ENCODE measurements around the gene SEC22C. TPM values are rescaled to one million over a fixed set of nuclear protein-coding genes. Genes with fewer than 3 reads are reported as not detected.

SEC22C gene
- total and polyA plus RNA-seq, 2 donors (not counting 1 experiment from before 2014, with no cell fraction given), result 50.8 to 86.0 TPM

DNA sequence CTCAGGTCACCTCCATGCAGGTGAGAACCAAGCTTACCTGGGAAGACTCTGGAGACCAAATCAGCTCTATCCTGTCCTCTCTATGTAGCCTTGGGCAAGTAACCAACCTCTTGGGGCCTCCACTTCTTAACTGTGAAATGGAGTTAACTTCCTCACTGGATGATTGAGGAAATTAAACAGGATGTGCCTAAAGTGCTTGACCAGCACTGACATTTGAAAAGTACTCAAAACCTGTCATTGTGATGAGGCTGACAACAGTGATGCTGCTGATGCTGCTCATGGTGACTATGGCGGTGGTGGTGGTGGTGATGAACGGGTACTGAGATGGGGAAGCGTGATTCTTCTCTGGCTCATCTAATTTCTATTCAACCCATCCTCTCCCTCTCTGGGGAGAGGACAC lies 57.0 kb downstream of the SEC22C start:
- Histone ChIP-seq H3K79me2 (ENCODE audit: control insufficient read depth, insufficient read depth, low read length) (no peaks in the 10 kb centered on the region), H3K36me3 (ENCODE audit: control insufficient read depth, insufficient read depth, low read length) (no peaks in the 10 kb centered on the region), H3K4me2 (ENCODE audit: extremely low read depth, insufficient read depth, low read length) (no peak overlapping the region), H3K27me3 (ENCODE audit: control insufficient read depth, insufficient read depth, low read length) (no peaks in the 10 kb centered on the region), H3K27ac (ENCODE audit: insufficient read depth, low read length) (no peak overlapping the region), H3K9ac (ENCODE audit: insufficient read depth, low read length) (no peak overlapping the region), H3K4me1 (ENCODE audit: control insufficient read depth, extremely low read depth, insufficient read depth, low read length) (no peaks in the 10 kb centered on the region), H3K9me3 (ENCODE audit: control insufficient read depth, insufficient read depth, low read depth, low read length) (no peaks in the 10 kb centered on the region), H2AFZ (ENCODE audit: low read length) (no peak overlapping the region), H4K20me1 (ENCODE audit: control insufficient read depth, extremely low read depth, insufficient read depth, low read length) (no peaks in the 10 kb centered on the region), H3K4me3 (replicated peaks in 1 of 4; ENCODE audit: control extremely low read depth in 1 of 4, insufficient read depth in 1 of 4, low read depth in 3 of 4, low read length in 4 of 4) (no peak overlapping the region)
- DNase-seq (ENCODE audit: low read depth in 2 of 2), result no peak
- TF ChIP-seq, protein P1, sequence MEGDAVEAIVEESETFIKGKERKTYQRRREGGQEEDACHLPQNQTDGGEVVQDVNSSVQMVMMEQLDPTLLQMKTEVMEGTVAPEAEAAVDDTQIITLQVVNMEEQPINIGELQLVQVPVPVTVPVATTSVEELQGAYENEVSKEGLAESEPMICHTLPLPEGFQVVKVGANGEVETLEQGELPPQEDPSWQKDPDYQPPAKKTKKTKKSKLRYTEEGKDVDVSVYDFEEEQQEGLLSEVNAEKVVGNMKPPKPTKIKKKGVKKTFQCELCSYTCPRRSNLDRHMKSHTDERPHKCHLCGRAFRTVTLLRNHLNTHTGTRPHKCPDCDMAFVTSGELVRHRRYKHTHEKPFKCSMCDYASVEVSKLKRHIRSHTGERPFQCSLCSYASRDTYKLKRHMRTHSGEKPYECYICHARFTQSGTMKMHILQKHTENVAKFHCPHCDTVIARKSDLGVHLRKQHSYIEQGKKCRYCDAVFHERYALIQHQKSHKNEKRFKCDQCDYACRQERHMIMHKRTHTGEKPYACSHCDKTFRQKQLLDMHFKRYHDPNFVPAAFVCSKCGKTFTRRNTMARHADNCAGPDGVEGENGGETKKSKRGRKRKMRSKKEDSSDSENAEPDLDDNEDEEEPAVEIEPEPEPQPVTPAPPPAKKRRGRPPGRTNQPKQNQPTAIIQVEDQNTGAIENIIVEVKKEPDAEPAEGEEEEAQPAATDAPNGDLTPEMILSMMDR (conservative IDR thresholded peaks at IDR 0.05 in 1 of 2, IDR thresholded peaks at IDR 0.05 in 1 of 2; ENCODE audit: low read depth in 1 of 2, low read length in 2 of 2), result no peak
- no peak for TF ChIP-seq EZH2 (IDR thresholded peaks at IDR 0.05; ENCODE audit: low read length, missing control alignments)

DNA sequence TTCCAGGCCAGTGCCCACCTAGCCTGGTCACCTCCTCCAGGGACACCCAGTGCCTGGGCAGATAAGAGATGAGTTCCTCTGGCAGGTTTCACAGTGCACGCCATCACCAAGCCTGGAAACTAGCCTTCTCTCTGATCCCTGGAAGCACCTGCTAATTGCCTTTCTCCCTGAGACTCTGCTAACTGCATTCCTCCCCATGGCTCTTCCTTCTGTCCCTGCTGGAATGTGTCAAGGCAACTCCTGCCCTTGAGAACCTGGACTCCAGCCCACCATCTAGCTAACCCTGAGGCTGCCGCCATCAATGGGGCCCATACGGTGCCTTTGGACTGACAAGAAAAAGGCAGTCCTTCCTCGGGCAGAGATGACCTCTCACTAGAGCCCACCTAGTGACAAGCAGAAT lies 60.9 kb downstream of the SEC22C start:
- Histone ChIP-seq H3K4me3 (replicated peaks in 1 of 4; ENCODE audit: control extremely low read depth in 1 of 4, insufficient read depth in 1 of 4, low read depth in 3 of 4, low read length in 4 of 4) (no peak overlapping the region), H3K4me2 (ENCODE audit: extremely low read depth, insufficient read depth, low read length) (no peak overlapping the region), H4K20me1 (ENCODE audit: control insufficient read depth, extremely low read depth, insufficient read depth, low read length) (no peaks in the 10 kb centered on the region), H2AFZ (ENCODE audit: low read length) (no peak overlapping the region), H3K36me3 (ENCODE audit: control insufficient read depth, insufficient read depth, low read length) (no peaks in the 10 kb centered on the region), H3K4me1 (ENCODE audit: control insufficient read depth, extremely low read depth, insufficient read depth, low read length) (no peaks in the 10 kb centered on the region), H3K27ac (ENCODE audit: insufficient read depth, low read length) (no peak overlapping the region), H3K9me3 (ENCODE audit: control insufficient read depth, insufficient read depth, low read depth, low read length) (no peaks in the 10 kb centered on the region), H3K27me3 (ENCODE audit: control insufficient read depth, insufficient read depth, low read length) (no peaks in the 10 kb centered on the region), H3K79me2 (ENCODE audit: control insufficient read depth, insufficient read depth, low read length) (no peaks in the 10 kb centered on the region), H3K9ac (ENCODE audit: insufficient read depth, low read length) (no peak overlapping the region)
- TF ChIP-seq, protein P1 (conservative IDR thresholded peaks at IDR 0.05 in 1 of 2, IDR thresholded peaks at IDR 0.05 in 1 of 2; ENCODE audit: low read depth in 1 of 2, low read length in 2 of 2), result no peak
- TF ChIP-seq EZH2 (IDR thresholded peaks at IDR 0.05; ENCODE audit: low read length, missing control alignments), result no peak
- DNase-seq (ENCODE audit: low read depth in 2 of 2), result no peak

- no peaks in the 10 kb centered on the region for H3K9me3 ChIP-seq (ENCODE audit: control insufficient read depth, insufficient read depth, low read depth, low read length)
- H3K79me2 ChIP-seq (ENCODE audit: control insufficient read depth, insufficient read depth, low read length), result no peaks in the 10 kb centered on the region
- no peaks in the 10 kb centered on the region for H3K4me1 ChIP-seq (ENCODE audit: control insufficient read depth, extremely low read depth, insufficient read depth, low read length)
- no peak overlapping the region for H3K4me3 ChIP-seq (replicated peaks in 1 of 4; ENCODE audit: control extremely low read depth in 1 of 4, insufficient read depth in 1 of 4, low read depth in 3 of 4, low read length in 4 of 4)
- no peaks in the 10 kb centered on the region for H4K20me1 ChIP-seq (ENCODE audit: control insufficient read depth, extremely low read depth, insufficient read depth, low read length)
- no peak overlapping the region for H3K27ac ChIP-seq (ENCODE audit: insufficient read depth, low read length)
- no peak overlapping the region for H3K9ac ChIP-seq (ENCODE audit: insufficient read depth, low read length)
- no peak overlapping the region for H2AFZ ChIP-seq (ENCODE audit: low read length)
- TF ChIP-seq, protein P1 (conservative IDR thresholded peaks at IDR 0.05 in 1 of 2, IDR thresholded peaks at IDR 0.05 in 1 of 2; ENCODE audit: low read depth in 1 of 2, low read length in 2 of 2), result no peak
- no peak for TF ChIP-seq EZH2 (IDR thresholded peaks at IDR 0.05; ENCODE audit: low read length, missing control alignments)
- H3K27me3 ChIP-seq (ENCODE audit: control insufficient read depth, insufficient read depth, low read length), result no peaks in the 10 kb centered on the region
- DNase-seq (ENCODE audit: low read depth in 2 of 2), result no peak
- no peaks in the 10 kb centered on the region for H3K36me3 ChIP-seq (ENCODE audit: control insufficient read depth, insufficient read depth, low read length)
- no peak overlapping the region for H3K4me2 ChIP-seq (ENCODE audit: extremely low read depth, insufficient read depth, low read length)
These were observed 61.4 kb downstream of the SEC22C start for GRCh38 chr3:42520336-42520735.
